Measurements from ENCODE around the gene AAK1.

GRCh38 chr2:69456950-69457445 is 186.5 kb downstream of the AAK1 start:
- no peak for TF ChIP-seq CTCF (IDR thresholded peaks at IDR 0.05)
- no peak for TF ChIP-seq POLR2A (IDR thresholded peaks at IDR 0.05)

All from adrenal gland (tissue), 5 donors.